Astrocyte of the cerebellum (primary cell): ENCODE results near the gene CACTIN.

Experiments used
- DNase-seq: peaks from one replicate; pipeline ENCODE4 v3.0.0-alpha.2; 2011; ENCODE audit warnings: low read depth
- H3K4me3 ChIP-seq: 2 replicates; pipeline ENCODE4 v1.5.1; 2011; ENCODE audit warnings: mild to moderate bottlenecking, low read depth, low read length, moderate library complexity
- CTCF ChIP-seq: IDR thresholded peaks from 2 replicates; pipeline ENCODE4 v1.5.1; 2012; ENCODE audit warnings: low read length, low read depth, moderate library complexity, mild to moderate bottlenecking; ENCODE audit errors: missing control alignments
- in situ Hi-C: cut with HindIII; loops from 2 replicates; pipeline ENCODE4 v1.10.0; 2017; ENCODE audit warnings: low sequenced_read_pairs

CACTIN gene

GRCh38 chr19:3563709-3564524, 62.7 kb downstream of the CACTIN start:
- no peak for TF ChIP-seq CTCF
- H3K4me3 ChIP-seq = no peak overlapping the region
- in situ Hi-C loops = no loop called here
- DNase-seq = no peak
